Activated T-cell treated with anti-CD3 and anti-CD28 coated beads, Interleukin-2, amount 50 U/mL, for 4 hours (primary cell): ENCODE data around the gene KLK2. TPM values are rescaled to one million over a fixed set of nuclear protein-coding genes. Genes with fewer than 3 reads are reported as not detected.
"Not testable (repeated sequence)": the region's sequence is repeated elsewhere in the genome, so short reads cannot be mapped to it uniquely, and the experiment has no call there.

Experiments used
- ATAC-seq, 2 donors: fragments of 200-7000 bp; cut with Tn5 transposase; one replicate each; pipeline ENCODE4 v1.10.0; 2021
- DNase-seq: peaks from one replicate; pipeline ENCODE4 v3.0.0-alpha.2; 2020
- H3K27me3 Mint-ChIP-seq: one replicate; pipeline ENCODE4 v1.8.0; 2021; ENCODE audit warnings: low read depth, mixed read lengths
- H3K36me3 Mint-ChIP-seq: one replicate; pipeline ENCODE4 v1.8.0; 2022; ENCODE audit warnings: mixed read lengths; ENCODE audit not compliant: insufficient read depth
- H3K4me1 Mint-ChIP-seq: one replicate; pipeline ENCODE4 v1.8.0; 2021; ENCODE audit warnings: low read depth, mixed read lengths
- H3K4me3 Mint-ChIP-seq: one replicate; pipeline ENCODE4 v1.8.0; 2021; ENCODE audit warnings: mild to moderate bottlenecking, moderate library complexity, mixed read lengths
- H3K9me3 Mint-ChIP-seq: one replicate; pipeline ENCODE4 v1.8.0; 2021; ENCODE audit warnings: mixed read lengths
- total RNA-seq, 3 donors: library from RNA; stranded (reverse); gene quantifications; one replicate each; pipeline ENCODE4 v1.2.1, GENCODE V29; 2021

The KLK2 gene
- total RNA-seq, 3 donors from 2014 or later: not detected

DNA sequence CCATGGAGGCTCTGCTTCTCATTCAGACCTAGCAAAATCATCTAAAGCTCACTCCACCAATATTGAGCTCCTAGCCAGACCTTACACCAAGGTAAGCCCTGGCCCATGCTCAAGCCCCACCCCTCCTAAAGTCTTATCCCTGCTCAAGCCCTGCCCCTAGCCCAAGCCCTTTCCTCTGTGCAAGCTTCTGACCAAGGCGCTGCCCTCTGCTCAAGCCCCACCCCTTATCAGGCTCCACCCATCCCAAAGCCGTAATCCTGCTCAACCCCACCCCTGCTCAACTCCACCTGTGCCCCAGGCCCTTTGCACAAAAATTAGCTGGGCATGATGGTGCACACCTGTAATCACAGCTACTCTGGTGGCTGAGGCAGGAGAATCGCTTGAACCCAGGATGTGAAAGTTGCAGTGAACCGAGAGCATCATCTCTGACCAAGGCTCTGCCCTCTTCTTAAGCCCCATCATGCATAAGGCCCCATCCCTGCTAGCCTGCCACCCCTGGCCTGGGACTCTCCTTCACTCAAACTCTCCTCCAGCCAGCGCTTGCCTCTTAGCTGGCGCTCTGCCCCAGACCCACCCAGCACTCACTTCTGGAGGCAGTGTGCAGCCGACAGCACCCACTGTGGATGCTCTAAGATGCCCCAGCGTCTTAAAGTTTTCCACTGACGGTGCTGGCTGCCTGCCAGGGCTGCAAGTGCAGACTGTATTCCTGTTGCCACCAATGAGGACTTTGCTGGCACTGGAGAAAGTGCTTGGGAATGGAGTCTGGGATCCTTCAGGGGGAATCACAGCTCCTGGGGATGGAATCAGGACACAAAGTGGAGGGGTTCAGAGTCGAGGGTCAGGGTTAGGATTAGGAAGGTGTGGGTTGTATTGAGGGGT, 21.5 kb downstream of the KLK2 start:
- Mint-ChIP-seq H3K4me1 (no peaks in the 10 kb centered on the region), H3K27me3 (peaks cover 23% of the 10 kb centered on the region), H3K4me3 (no peak overlapping the region), H3K9me3 (no peaks in the 10 kb centered on the region), H3K36me3 (no peaks in the 10 kb centered on the region)
- DNase-seq (no peak), ATAC-seq (no peak)

DNA sequence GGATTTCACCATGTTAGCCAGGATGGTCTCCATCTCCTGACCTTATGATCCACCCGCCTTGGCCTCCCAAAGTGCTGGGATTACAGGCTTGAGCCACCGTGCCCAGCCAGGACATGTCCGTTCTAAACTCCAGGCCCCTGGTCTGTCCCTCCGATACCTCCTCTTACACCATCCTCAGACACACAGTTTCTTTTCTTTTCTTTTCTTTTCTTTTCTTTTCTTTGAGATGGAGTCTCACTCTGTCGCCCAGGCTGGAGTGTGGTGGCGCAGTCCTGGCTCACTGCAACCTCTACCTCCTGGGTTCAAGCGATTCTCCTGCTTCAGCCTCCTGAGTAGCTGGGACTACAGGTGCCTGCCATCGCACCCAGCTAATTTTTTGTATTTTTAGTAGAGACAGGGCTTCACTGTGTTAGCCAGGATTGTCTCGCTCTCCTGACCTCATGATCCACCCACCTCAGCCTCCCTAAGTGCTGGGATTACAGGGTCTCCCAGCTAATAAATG, 22.9 kb downstream of the KLK2 start:
- not testable (repeated sequence) for H3K4me3 Mint-ChIP-seq, H3K36me3 Mint-ChIP-seq, H3K4me1 Mint-ChIP-seq, DNase-seq, ATAC-seq, H3K9me3 Mint-ChIP-seq
- H3K27me3 Mint-ChIP-seq: peaks cover 27% of the 10 kb centered on the region

DNA sequence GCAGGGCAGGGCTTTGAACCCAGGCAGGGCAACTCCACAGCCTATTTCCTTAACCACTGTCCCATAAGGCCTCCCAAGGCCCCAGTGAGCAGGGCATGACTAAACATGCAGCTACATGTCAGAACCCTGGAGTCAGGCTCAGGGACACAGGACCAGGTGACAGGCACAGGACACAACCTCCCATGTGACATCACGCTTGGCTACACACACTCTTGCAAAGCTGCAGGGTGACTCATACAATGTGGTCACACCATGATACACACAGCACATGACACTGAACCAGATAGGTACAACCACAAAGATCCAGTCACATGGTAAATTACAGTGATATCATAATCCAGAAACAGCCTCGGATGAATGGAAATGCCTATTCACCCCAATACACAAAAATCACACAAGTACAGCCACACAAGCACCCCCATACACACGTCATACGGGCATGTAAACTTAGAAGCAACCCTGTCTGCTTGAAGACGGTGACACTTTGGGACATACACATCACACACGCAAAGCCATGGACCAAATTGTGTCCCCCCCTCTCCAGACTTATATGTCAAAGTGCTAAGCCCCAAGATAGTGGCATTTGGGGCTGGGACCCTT, 23.5 kb downstream of the KLK2 start:
- Mint-ChIP-seq H3K36me3 (no peaks in the 10 kb centered on the region), H3K4me1 (no peaks in the 10 kb centered on the region)
- peak; percentile 82 to 93 for ATAC-seq

DNA sequence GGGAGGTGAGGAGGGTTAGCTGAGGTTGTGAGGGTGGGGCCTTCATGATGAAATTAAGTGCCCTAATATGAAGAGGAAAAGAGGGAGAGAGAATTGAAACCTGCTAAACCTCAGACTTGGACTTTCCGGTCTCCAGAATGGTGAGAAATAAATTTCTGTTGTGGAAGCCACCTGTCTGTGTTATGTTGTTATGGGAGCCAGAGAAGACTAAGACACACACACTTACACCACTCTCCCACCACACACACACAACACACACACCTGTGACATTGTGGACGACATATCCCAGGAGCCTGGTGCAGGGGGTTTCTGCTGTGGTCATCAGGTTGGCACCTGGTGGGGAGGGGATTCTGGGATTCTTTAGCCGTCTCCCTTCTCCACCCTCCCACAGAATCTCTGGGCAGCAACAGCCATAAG, 24.0 kb downstream of the KLK2 start:
- DNase-seq (no peak), ATAC-seq (no peak)
- Mint-ChIP-seq H3K27me3 (peaks cover 25% of the 10 kb centered on the region), H3K9me3 (no peaks in the 10 kb centered on the region), H3K4me1 (no peaks in the 10 kb centered on the region), H3K36me3 (no peaks in the 10 kb centered on the region), H3K4me3 (no peak overlapping the region)

More for the DNA sequence above, 23.5 kb downstream of the KLK2 start:
- Mint-ChIP-seq H3K27me3 (peaks cover 26% of the 10 kb centered on the region), H3K9me3 (no peaks in the 10 kb centered on the region), H3K4me3 (no peak overlapping the region)
- DNase-seq: no peak

DNA sequence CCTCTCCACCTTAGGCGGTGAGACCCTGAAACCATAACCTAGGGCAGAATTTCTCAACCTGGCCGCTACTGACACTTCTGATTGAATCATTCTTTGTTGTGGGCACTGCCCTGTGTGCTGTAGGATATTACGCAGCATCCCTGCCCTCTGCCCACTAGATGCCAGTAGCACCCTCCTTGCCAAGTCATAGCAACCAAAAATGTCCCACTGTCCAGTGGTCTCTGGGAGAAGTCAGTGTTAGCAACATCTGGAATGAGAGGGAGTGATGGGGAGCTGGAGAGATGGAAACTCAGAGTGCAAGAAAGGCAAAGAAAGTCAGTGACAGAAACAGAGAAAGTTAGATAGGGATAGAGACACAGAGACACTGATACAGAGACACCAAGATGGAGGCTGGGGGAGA, 24.4 kb downstream of the KLK2 start:
- Mint-ChIP-seq H3K27me3 (peaks cover 27% of the 10 kb centered on the region), H3K36me3 (no peaks in the 10 kb centered on the region), H3K4me3 (no peak overlapping the region), H3K9me3 (no peaks in the 10 kb centered on the region), H3K4me1 (no peaks in the 10 kb centered on the region)
- ATAC-seq: no peak
- no peak for DNase-seq

DNA sequence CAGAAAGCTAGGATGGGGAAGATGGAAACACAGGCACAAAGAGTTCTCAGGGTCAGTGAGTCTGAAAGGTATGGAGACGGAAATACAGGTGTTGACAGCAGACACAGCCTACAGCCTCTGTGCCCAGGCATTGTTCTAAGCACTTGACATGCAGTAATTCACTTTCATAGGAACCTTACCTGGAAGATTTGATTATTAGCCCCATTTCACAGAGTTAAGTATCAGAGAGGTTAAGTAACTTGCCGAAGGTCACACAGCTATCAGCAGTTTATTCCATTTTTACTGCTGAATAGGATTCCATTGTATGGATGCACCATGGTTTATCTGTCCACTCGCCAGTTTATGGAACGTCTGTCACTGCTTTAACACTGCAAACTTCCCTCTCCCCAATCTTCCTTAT, 24.8 kb downstream of the KLK2 start:
- no peaks in the 10 kb centered on the region for H3K9me3 Mint-ChIP-seq
- H3K36me3 Mint-ChIP-seq: no peaks in the 10 kb centered on the region
- ATAC-seq (no peak), DNase-seq (no peak)
- H3K4me3 Mint-ChIP-seq: no peak overlapping the region
- peaks cover 29% of the 10 kb centered on the region for H3K27me3 Mint-ChIP-seq
- no peaks in the 10 kb centered on the region for H3K4me1 Mint-ChIP-seq

DNA sequence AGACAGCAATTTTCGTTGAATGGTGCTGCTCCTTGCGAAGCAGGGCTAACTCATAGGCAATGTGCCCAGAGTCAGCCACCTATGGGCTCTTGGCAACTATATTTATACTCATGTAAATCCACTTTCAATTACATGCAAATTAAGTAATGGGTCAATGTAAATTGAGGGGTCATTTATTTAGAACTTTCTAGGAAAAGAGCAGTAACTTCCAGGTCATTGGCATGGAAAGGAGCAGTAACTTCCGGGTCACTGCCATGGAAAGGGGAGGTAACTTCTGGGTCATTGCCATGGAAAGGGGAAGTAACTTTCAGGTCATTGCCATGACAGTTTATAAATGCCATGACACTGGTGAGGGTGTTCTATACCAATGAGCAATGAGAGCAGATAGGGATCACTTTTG, 26.3 kb downstream of the KLK2 start:
- Mint-ChIP-seq H3K9me3 (no peaks in the 10 kb centered on the region), H3K4me1 (no peaks in the 10 kb centered on the region), H3K27me3 (peaks cover 28% of the 10 kb centered on the region), H3K4me3 (no peak overlapping the region), H3K36me3 (no peaks in the 10 kb centered on the region)
- DNase-seq: no peak
- no peak for ATAC-seq

DNA sequence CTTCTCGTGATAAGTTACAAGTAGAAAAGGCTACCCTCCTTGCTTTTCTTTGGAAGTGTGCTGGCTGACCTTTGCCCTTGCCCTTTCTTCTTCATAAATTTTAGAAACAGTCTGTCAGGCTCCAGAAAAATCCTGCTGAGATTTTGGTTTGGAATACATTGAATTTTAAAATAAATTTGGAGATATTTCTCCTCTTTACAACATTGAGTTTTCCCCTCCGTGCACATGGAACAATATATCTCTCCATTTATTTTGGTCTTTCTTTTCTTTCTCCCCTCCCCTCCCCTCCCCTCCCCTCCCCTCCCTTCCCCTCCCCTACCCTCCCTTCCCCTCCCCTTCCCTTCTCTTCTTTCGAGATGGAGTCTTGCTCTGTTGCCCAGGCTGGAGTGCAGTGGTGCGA, 29.4 kb downstream of the KLK2 start:
- Mint-ChIP-seq H3K4me3 (no peak overlapping the region), H3K4me1 (no peaks in the 10 kb centered on the region), H3K36me3 (no peaks in the 10 kb centered on the region), H3K27me3 (peaks cover 37% of the 10 kb centered on the region), H3K9me3 (no peaks in the 10 kb centered on the region)
- no peak for DNase-seq
- no peak for ATAC-seq

DNA sequence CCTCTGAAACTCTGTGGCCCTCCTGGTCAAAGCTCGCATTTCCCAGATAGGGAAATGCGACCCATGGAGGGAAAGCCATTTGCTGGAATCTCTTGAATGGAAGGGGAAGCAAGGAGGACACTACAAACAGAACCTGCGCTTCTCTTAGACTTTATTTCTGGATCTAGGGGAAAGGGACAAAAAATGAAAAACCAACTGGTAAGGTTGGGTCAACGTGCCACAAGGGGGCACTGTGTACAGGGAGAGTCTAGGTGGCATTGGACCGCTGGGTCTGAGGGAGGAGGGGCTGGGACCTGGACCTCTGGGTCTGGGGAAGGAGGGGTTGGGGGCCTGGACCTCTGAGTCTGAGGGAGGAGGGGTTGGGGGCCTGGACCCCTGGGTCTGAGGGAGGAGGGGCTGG, 33.0 kb downstream of the KLK2 start:
- no peak overlapping the region for H3K4me3 Mint-ChIP-seq
- no peaks in the 10 kb centered on the region for H3K9me3 Mint-ChIP-seq
- H3K4me1 Mint-ChIP-seq: peaks cover 4% of the 10 kb centered on the region
- no peaks in the 10 kb centered on the region for H3K36me3 Mint-ChIP-seq
- DNase-seq: peak; percentile 17
- peak in 1 of 2 donors; percentile 44 for ATAC-seq
- peaks cover 64% of the 10 kb centered on the region for H3K27me3 Mint-ChIP-seq

DNA sequence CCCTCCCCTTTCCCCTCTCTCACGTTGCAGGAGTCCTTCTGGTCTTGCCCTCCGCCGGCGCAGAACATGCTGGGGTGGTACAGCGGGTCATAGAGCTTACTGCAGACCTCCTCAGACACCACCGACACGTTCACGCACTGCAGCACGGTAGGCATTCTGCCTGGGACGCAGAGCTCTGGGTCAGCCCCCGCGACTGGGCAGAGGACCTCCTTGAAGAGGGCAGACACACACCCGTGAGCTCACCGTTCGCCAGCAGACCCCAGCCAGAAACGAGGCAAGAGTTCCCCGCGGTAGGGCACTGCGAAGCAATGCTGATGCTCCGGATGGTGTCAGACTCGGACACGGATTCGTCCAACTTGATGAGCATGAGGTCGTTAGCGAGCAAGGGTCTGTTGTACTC, 35.1 kb downstream of the KLK2 start:
- Mint-ChIP-seq H3K4me1 (peaks cover 4% of the 10 kb centered on the region), H3K4me3 (no peak overlapping the region), H3K36me3 (no peaks in the 10 kb centered on the region), H3K9me3 (no peaks in the 10 kb centered on the region), H3K27me3 (peaks cover 68% of the 10 kb centered on the region)
- ATAC-seq (no peak), DNase-seq (no peak)

DNA sequence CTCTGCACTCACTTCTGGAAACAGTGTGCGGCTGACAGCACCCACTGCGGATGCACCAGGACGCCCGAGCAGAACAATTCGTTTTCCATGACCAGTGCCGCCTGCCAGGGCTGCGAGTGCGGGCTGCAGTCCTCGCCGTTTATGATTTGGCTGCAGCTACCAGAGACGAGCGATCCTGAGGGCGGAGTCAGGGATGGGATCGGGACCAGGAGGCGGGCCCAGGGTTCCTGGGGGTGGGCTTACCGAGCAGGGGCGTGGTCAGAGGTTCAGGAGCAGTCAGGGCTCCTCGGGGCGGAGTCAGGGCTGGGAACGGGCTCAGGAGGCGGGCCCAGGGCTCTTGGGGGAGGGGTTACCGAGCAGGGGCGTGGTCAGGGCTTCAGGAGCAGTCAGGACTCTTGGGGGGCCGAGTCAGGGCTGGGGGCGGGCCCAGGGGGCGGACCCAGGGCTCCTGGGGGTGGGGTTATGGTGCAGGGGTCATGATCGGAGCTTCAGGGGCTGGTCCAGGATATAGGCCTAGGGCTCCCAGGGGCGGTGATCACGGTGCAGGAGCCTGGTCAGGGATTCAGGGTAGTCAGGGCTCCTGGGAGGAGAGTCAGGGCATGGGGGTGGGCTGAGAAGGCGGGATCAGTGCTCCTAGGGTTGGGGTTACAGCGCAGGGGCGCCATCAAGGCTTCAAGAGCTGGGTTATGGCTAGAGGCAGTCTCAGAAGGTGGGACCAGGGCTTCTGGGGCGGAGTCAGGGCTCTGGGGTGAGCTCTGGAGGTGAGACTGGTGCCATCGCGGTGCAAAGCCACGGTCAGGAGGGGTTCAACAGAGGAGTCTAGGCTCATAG, 36.2 kb downstream of the KLK2 start:
- H3K36me3 Mint-ChIP-seq: no peaks in the 10 kb centered on the region
- H3K4me3 Mint-ChIP-seq: no peak overlapping the region
- H3K9me3 Mint-ChIP-seq: no peaks in the 10 kb centered on the region
- DNase-seq: no peak
- peaks cover 65% of the 10 kb centered on the region for H3K27me3 Mint-ChIP-seq
- ATAC-seq: peak; percentile 46 to 53
- peaks cover 4% of the 10 kb centered on the region for H3K4me1 Mint-ChIP-seq

DNA sequence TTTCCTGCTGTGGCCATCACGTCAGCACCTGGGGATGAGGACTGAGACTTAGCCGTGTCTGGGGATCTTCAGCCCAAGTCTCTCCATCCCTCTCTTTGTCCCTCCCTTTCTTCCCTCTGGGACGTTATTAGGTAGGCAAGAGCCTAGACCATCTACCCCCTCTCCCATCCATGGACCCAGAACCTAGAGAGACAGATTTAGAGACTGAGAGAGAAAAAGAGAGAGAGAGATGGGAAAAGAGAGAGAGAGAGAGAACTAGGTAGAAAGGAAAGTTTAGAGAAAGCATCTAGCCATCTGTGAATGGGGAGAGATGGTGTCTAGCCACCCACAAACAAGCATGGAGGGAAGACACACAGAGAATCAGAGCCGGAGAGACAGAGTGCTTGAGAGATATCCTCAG, 37.5 kb downstream of the KLK2 start:
- Mint-ChIP-seq H3K4me3 (no peak overlapping the region), H3K9me3 (no peaks in the 10 kb centered on the region), H3K36me3 (no peaks in the 10 kb centered on the region), H3K27me3 (peaks cover 60% of the 10 kb centered on the region), H3K4me1 (peaks cover 4% of the 10 kb centered on the region)
- no peak for DNase-seq
- ATAC-seq: no peak

DNA sequence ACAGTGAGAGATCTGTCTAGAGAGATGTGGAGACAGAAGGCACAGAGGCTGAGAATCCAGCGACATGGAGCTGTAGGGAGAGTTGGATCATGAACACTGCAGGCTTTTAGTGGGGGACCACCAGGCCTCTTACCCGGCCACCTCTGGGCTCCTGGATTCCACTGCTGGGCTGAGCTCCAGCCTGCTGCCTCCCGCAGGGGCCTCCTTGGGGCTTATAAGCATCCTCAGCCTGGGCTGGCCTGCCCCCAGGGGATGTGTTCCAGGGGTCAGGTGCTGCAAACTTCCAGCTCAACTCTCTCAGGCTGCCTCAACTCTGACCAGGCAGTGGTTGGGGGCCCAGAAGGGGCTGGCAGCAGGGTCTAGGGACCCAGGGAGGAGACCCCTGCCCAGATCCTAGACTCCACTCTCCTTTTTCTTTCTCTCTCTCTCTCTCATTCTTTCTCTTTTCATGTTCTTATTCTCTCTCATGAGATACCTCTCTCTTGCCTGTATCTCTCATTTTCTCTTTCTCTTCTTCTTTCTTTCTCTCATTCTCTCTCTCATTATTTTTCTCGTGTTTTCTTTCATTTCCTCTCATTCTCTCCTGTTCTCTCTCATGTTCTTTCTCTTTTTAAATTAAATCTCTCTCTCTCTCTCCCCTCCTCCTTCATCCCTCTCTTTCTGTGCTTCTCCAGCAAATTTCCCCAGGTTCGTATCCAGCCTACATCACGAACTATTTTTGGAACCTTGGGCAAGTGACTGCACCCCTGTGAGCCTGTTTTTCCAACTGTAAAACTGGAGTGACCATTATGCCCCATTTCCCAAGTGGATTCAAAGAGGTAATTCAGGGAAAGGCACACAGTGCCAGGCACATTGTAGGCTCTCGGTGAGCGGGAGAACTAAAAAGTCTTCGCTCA, 38.2 kb downstream of the KLK2 start, which contains the start of gene KLK4:
TSS of gene KLK4 (minus strand) at position 190 of the 896 bp plus-strand sequence. CDS start 657 bp downstream, outside the sequence.
- no peaks in the 10 kb centered on the region for H3K36me3 Mint-ChIP-seq
- H3K27me3 Mint-ChIP-seq: peaks cover 57% of the 10 kb centered on the region
- DNase-seq (no peak), ATAC-seq (no peak)
- H3K4me3 Mint-ChIP-seq: no peak within 1 kb of the TSS
- peaks cover 4% of the 10 kb centered on the region for H3K4me1 Mint-ChIP-seq
- no peaks in the 10 kb centered on the region for H3K9me3 Mint-ChIP-seq
